Ecto neural progenitor cell (in vitro differentiated cells): ENCODE measurements around the gene LETM1.

Experiments
- DNase-seq: peaks from one replicate; pipeline ENCODE4 v3.0.0-alpha.2; 2018; ENCODE audit warnings: low spot score

The LETM1 gene

GRCh38 chr4:1762264-1763010 lies 93.5 kb downstream of the LETM1 start:
- DNase-seq: no peak
